Lower leg skin (tissue), 4 donors: ENCODE data around the gene DHX34. TPM values are rescaled to one million over a fixed set of nuclear protein-coding genes. Genes with fewer than 3 reads are reported as not detected.
"Not testable (repeated sequence)": the region's sequence is repeated elsewhere in the genome, so short reads cannot be mapped to it uniquely, and the experiment has no call there.

Source experiments
- DNase-seq, 2 donors: peaks; one replicate each; pipeline ENCODE4 v3.0.0-alpha.2; 2019; ENCODE audit warnings: low spot score in 2 of 2
- H3K4me3 ChIP-seq: fragments of 200-600 bp; sonication (generic); 2 replicates; pipeline ENCODE4 v1.5.1; 2017; ENCODE audit warnings: mild to moderate bottlenecking, low read depth; ENCODE audit not compliant: poor library complexity, severe bottlenecking
- CTCF ChIP-seq, 3 donors: fragments of 450-650 bp; IDR thresholded peaks; one replicate each; pipeline ENCODE4 v1.5.1; 2016; ENCODE audit warnings: antibody characterized with exemption in 3 of 3, mild to moderate bottlenecking in 3 of 3, moderate library complexity in 2 of 3
- POLR2A ChIP-seq, 2 donors: fragments of 450-650 bp; IDR thresholded peaks; one replicate each; pipeline ENCODE4 v1.6.1; 2016 to 2017; ENCODE audit warnings: antibody characterized with exemption in 2 of 2, mild to moderate bottlenecking in 1 of 2, moderate library complexity in 1 of 2
- WGBS, 2 donors: methylation state at CpG; one replicate each; pipeline ENCODE4 v1.1.5; 2018; 5-methylcytosine and 5-hydroxymethylcytosine counted together
- intact Hi-C: fragments of 100-400 bp; cut with DNase I; formaldehyde crosslinking; loops from one replicate; pipeline ENCODE4 v1.15.0; 2023; ENCODE audit warnings: low total_unique reads
- total RNA-seq, 4 donors: library from RNA; depleted of rRNA; stranded (reverse); fragments of >200 nt; gene quantifications; one replicate each; pipeline ENCODE4 v1.1.0, GENCODE V29; 2016

Gene DHX34
- total RNA-seq, 4 donors from 2014 or later: 11.1 to 28.7 (median 18.9) TPM

- H3K4me3 ChIP-seq: no peak within 1 kb of the TSS
- intact Hi-C loops: no loop called here
- TF ChIP-seq CTCF (IDR thresholded peaks at IDR 0.05): no peak
- no peak for TF ChIP-seq POLR2A (IDR thresholded peaks at IDR 0.05)
- 37% methylated on average over 18 of the region's 18 CpGs for WGBS, 2 donors
- peak in 1 of 2 donors; percentile 30 for DNase-seq
These were observed 17.1 kb upstream of the DHX34 start, which contains the start of gene C5AR2 for GRCh38 chr19:47331931-47332547. TSS of gene C5AR2 (plus strand) at chr19:47332175. CDS start at chr19:47340800, 8,625 bp downstream.

GRCh38 chr19:47336765-47337718, 12.1 kb upstream of the DHX34 start:
- intact Hi-C loops, H3K4me3 ChIP-seq: not testable (repeated sequence)
- WGBS, 2 donors: 75 to 81% methylated on average over 17 to 18 of the region's 18 CpGs
- DNase-seq: peak; percentile 54 to 88

GRCh38 chr19:47339196-47339880, 9.8 kb upstream of the DHX34 start:
- no peak overlapping the region for H3K4me3 ChIP-seq
- TF ChIP-seq POLR2A (IDR thresholded peaks at IDR 0.05): no peak
- no peak for TF ChIP-seq CTCF (IDR thresholded peaks at IDR 0.05)
- 78 to 82% methylated on average over 10 of the region's 10 CpGs for WGBS, 2 donors
- no peak for DNase-seq
- intact Hi-C loops: no loop called here

GRCh38 chr19:47340477-47341208, 8.5 kb upstream of the DHX34 start:
- TF ChIP-seq CTCF (IDR thresholded peaks at IDR 0.05): no peak
- no peak for TF ChIP-seq POLR2A (IDR thresholded peaks at IDR 0.05)
- no peak for DNase-seq
- intact Hi-C loops: no loop called here
- no peak overlapping the region for H3K4me3 ChIP-seq
- 94 to 96% methylated on average over 23 to 24 of the region's 29 CpGs for WGBS, 2 donors

- WGBS, 2 donors: 92 to 93% methylated on average over 4 of the region's 4 CpGs
- intact Hi-C loops: no loop called here
- TF ChIP-seq CTCF (IDR thresholded peaks at IDR 0.05) (no peak), POLR2A (IDR thresholded peaks at IDR 0.05) (no peak)
These were observed 7.4 kb upstream of the DHX34 start for GRCh38 chr19:47341734-47342133.

More at GRCh38 chr19:47341734-47342133, 7.4 kb upstream of the DHX34 start:
- DNase-seq: no peak
- H3K4me3 ChIP-seq: no peak overlapping the region
